Nephron progenitor cell (in vitro differentiated cells): ENCODE measurements around the gene USP9X.
"Not testable (repeated sequence)": the region's sequence is repeated elsewhere in the genome, so short reads cannot be mapped to it uniquely, and the experiment has no call there.

Experiments
- DNase-seq: peaks from one replicate; pipeline ENCODE4 v3.0.0; 2021
- H3K27ac Mint-ChIP-seq: 2 replicates; pipeline ENCODE4 v1.8.0; 2021; ENCODE audit warnings: mild to moderate bottlenecking, moderate library complexity, mixed read lengths
- H3K27me3 Mint-ChIP-seq: 2 replicates; pipeline ENCODE4 v1.8.0; 2021; ENCODE audit warnings: mild to moderate bottlenecking, low read depth, mixed read lengths; ENCODE audit not compliant: poor library complexity
- H3K36me3 Mint-ChIP-seq: 2 replicates; pipeline ENCODE4 v1.8.0; 2021; ENCODE audit warnings: low read depth, mixed read lengths
- H3K4me1 Mint-ChIP-seq: 2 replicates; pipeline ENCODE4 v1.8.0; 2021; ENCODE audit warnings: mixed read lengths
- H3K4me3 Mint-ChIP-seq: 2 replicates; pipeline ENCODE4 v1.8.0; 2021; ENCODE audit warnings: mild to moderate bottlenecking, moderate library complexity, mixed read lengths
- H3K9me3 Mint-ChIP-seq: 2 replicates; pipeline ENCODE4 v1.8.0; 2021; ENCODE audit warnings: mild to moderate bottlenecking, moderate library complexity, mixed read lengths
- TF ChIP-seq, protein P1 (sequence below): fragments of 200-600 bp; sonication (generic); IDR thresholded peaks from 2 replicates; pipeline ENCODE4 v1.5.0; 2021; ENCODE audit warnings: antibody characterized with exemption

Gene USP9X

DNA sequence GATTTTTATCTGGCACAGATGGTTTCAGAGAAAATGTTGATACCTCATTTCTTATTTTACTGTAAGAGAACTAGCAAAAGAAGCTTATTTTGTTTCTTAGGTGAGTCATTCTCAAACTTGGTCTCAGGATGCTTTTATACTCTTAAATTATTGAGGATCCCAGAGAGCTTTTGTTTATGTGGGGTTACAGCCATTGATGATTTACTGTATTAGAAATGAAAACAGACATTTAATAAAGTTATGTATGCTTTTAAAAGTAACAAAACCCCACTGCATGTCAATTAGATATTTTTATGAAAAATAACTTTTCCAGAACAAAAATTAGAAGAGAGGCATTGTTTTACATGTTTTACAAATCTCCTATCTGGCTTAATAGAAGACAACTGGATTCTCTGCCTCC, 12.1 kb downstream of the USP9X start:
- H3K27ac Mint-ChIP-seq: no peak overlapping the region
- peaks cover 19% of the 10 kb centered on the region for H3K4me1 Mint-ChIP-seq
- peaks cover 50% of the 10 kb centered on the region for H3K9me3 Mint-ChIP-seq
- no peak overlapping the region for H3K4me3 Mint-ChIP-seq
- TF ChIP-seq, protein P1, sequence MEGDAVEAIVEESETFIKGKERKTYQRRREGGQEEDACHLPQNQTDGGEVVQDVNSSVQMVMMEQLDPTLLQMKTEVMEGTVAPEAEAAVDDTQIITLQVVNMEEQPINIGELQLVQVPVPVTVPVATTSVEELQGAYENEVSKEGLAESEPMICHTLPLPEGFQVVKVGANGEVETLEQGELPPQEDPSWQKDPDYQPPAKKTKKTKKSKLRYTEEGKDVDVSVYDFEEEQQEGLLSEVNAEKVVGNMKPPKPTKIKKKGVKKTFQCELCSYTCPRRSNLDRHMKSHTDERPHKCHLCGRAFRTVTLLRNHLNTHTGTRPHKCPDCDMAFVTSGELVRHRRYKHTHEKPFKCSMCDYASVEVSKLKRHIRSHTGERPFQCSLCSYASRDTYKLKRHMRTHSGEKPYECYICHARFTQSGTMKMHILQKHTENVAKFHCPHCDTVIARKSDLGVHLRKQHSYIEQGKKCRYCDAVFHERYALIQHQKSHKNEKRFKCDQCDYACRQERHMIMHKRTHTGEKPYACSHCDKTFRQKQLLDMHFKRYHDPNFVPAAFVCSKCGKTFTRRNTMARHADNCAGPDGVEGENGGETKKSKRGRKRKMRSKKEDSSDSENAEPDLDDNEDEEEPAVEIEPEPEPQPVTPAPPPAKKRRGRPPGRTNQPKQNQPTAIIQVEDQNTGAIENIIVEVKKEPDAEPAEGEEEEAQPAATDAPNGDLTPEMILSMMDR: no peak
- DNase-seq: no peak
- H3K27me3 Mint-ChIP-seq: no peaks in the 10 kb centered on the region
- peaks cover 60% of the 10 kb centered on the region for H3K36me3 Mint-ChIP-seq

DNA sequence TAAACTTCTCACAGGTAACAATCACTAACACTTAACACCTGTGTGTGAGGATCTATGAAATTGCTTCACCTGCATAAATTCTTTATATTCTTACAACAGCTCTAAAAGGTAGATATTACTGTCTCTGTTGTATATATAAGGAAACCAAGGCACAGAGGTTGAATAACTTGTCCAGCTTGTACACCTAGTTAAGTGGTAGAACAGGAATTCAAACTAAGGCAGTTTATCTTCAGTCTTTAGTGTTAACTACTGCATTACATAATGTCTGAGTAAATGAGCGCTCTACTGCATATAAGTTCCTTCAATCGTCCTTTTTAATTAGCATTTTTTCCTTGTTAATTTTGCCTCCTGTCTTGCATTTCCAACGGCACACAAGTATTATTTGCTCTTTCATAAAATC, 15.0 kb downstream of the USP9X start:
- no peaks in the 10 kb centered on the region for H3K27me3 Mint-ChIP-seq
- H3K4me1 Mint-ChIP-seq: peaks cover 15% of the 10 kb centered on the region
- H3K36me3 Mint-ChIP-seq: peaks cover 58% of the 10 kb centered on the region
- H3K4me3 Mint-ChIP-seq: no peak overlapping the region
- H3K27ac Mint-ChIP-seq: no peak overlapping the region
- TF ChIP-seq, protein P1: no peak
- H3K9me3 Mint-ChIP-seq: peaks cover 47% of the 10 kb centered on the region
- no peak for DNase-seq

DNA sequence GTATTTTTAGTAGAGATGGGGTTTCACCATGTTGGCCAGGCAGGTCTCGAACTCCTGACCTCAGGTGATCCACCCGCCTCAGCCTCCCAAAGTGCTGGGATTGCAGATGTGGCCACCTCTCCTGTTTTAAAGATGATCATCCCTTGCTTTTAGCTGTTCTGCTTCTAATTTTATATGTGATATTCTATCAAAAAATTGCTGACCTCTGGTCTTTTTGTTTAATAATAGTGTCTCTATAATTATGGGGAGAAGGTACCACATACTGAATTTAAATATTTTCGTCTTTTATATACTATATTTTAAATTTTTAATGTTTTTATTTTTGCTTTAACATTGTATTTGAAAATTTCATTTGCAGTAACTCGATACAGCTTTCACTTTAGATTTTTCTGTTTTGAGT, 15.6 kb downstream of the USP9X start:
- Mint-ChIP-seq H3K4me1 (peaks cover 9% of the 10 kb centered on the region), H3K27me3 (no peaks in the 10 kb centered on the region), H3K4me3 (no peak overlapping the region), H3K36me3 (peaks cover 59% of the 10 kb centered on the region), H3K9me3 (peaks cover 49% of the 10 kb centered on the region), H3K27ac (no peak overlapping the region)
- no peak for DNase-seq
- TF ChIP-seq, protein P1: no peak

DNA sequence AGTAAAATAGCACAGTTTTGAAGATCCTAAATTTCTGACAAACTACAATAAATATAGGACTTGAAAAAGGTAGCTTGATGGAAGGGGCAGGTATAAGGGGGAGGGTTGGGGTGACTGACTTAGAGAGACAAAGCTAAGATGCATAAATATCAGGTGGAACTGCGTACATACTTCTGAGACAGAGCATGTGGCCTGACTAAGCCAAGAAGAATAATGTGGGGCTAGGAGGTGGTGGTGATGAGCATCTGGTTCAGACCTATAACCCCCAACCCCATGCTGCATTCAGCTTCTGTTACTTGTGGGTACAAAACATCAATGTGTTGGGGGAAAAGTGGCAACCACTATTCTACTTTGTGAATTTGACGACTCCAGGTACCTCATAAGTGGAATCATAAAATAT, 19.8 kb downstream of the USP9X start:
- Mint-ChIP-seq H3K27me3 (no peaks in the 10 kb centered on the region), H3K9me3 (peaks cover 50% of the 10 kb centered on the region), H3K4me1 (peaks cover 21% of the 10 kb centered on the region), H3K4me3 (no peak overlapping the region), H3K27ac (no peak overlapping the region), H3K36me3 (peaks cover 49% of the 10 kb centered on the region)
- no peak for DNase-seq
- TF ChIP-seq, protein P1: no peak

DNA sequence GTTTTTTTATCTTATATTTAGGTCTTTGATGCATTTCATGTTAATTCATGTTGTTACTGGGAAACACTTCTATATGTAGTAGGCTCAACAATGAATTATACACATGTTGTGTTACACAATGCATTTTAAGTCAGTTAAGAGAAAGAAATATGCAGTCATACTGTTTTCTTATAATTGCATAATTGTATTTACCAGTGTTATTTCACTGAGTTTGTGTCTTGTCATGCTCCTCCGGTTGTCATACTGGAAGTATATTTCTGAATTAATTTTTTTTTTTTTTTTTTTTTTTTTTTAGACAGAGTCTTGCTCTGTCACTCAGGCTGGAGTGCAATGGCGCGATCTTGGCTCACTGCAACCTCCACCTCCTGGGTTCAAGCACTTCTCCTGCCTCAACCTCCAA, 21.0 kb downstream of the USP9X start:
- H3K9me3 Mint-ChIP-seq: peaks cover 42% of the 10 kb centered on the region
- H3K27ac Mint-ChIP-seq, H3K27me3 Mint-ChIP-seq, DNase-seq, H3K4me3 Mint-ChIP-seq: not testable (repeated sequence)
- H3K36me3 Mint-ChIP-seq: peaks cover 39% of the 10 kb centered on the region
- peaks cover 32% of the 10 kb centered on the region for H3K4me1 Mint-ChIP-seq

DNA sequence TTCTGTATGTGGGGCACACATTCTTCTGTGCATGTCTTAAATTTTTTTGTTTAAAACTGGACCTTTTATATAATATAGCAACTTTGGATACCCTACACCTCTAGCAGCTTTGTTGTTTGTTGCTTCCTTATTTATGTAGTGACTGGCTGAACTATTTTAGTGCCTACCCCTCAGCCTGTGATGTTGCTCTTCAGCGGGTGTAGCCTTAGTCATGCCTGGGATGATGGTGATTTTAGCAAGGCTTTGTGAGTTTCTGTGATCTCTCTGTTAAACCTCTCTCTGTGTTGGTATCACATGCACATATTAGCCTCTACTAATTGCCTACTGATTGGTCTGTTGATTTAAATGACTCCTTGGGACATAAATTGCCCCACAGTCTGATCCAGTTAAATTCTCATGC, 22.8 kb downstream of the USP9X start:
- H3K27me3 Mint-ChIP-seq: no peaks in the 10 kb centered on the region
- DNase-seq: no peak
- peaks cover 33% of the 10 kb centered on the region for H3K36me3 Mint-ChIP-seq
- TF ChIP-seq, protein P1: no peak
- peaks cover 40% of the 10 kb centered on the region for H3K9me3 Mint-ChIP-seq
- H3K27ac Mint-ChIP-seq: no peak overlapping the region
- no peak overlapping the region for H3K4me3 Mint-ChIP-seq
- H3K4me1 Mint-ChIP-seq: peaks cover 41% of the 10 kb centered on the region
